AG10803 (cell line): ENCODE results near the gene KCNT2.
"Not testable (repeated sequence)": the region's sequence is repeated elsewhere in the genome, so short reads cannot be mapped to it uniquely, and the experiment has no call there.

Experiments
- DNase-seq: peaks from one replicate; pipeline ENCODE4 v3.0.0; 2010; ENCODE audit warnings: low read depth
- H3K4me3 ChIP-seq: 2 replicates; pipeline ENCODE4 v1.5.1; 2011; ENCODE audit warnings: mild to moderate bottlenecking, low read length, control low read depth
- TF ChIP-seq, protein P1 (sequence below): conservative IDR thresholded peaks from 2 replicates; pipeline ENCODE4 v1.5.1; 2011; ENCODE audit warnings: mild to moderate bottlenecking, low read length, control low read depth, inconsistent platforms

KCNT2 gene

DNA sequence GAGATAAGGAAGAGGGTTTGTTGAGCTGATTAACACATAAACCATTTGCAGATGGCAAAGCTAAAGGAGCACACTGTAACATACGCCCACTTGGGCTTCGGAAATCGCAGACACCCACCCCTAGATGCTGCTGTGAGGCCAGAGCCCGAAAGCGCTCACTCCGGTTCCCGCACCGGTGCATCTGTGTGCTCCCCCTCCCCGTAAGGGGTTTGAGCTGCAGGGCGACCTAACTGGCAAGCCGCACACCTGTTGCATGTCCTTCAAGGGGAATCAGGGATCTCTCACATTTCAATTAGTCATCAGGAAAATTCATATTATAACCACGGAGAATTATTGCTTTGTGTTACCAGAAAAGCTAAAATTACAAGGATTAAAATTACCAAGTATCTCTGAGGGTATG, 42.2 kb upstream of the KCNT2 start:
- no peak overlapping the region for H3K4me3 ChIP-seq
- TF ChIP-seq, protein P1, sequence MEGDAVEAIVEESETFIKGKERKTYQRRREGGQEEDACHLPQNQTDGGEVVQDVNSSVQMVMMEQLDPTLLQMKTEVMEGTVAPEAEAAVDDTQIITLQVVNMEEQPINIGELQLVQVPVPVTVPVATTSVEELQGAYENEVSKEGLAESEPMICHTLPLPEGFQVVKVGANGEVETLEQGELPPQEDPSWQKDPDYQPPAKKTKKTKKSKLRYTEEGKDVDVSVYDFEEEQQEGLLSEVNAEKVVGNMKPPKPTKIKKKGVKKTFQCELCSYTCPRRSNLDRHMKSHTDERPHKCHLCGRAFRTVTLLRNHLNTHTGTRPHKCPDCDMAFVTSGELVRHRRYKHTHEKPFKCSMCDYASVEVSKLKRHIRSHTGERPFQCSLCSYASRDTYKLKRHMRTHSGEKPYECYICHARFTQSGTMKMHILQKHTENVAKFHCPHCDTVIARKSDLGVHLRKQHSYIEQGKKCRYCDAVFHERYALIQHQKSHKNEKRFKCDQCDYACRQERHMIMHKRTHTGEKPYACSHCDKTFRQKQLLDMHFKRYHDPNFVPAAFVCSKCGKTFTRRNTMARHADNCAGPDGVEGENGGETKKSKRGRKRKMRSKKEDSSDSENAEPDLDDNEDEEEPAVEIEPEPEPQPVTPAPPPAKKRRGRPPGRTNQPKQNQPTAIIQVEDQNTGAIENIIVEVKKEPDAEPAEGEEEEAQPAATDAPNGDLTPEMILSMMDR, result no peak
- DNase-seq, result no peak

DNA sequence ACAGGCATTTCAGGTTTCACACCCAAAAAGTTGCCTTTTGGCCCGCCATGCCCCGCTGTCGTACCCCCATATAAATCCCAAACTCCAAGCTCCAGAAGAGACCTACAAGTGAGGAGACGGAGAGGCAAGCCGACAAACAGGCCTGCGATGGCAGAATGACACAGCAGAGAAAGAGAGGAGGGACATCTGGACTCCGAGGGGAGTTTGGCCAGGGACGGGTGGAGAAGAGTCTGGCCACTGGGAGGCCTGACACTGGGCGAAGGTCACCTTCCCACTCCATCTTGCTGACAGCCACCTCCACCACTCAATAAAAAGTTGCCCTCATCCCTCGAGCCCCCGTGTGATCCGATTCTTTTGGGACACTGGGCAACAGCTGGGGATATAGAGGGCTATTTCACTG, 41.8 kb upstream of the KCNT2 start:
- no peak overlapping the region for H3K4me3 ChIP-seq
- no peak for DNase-seq
- TF ChIP-seq, protein P1, result no peak

DNA sequence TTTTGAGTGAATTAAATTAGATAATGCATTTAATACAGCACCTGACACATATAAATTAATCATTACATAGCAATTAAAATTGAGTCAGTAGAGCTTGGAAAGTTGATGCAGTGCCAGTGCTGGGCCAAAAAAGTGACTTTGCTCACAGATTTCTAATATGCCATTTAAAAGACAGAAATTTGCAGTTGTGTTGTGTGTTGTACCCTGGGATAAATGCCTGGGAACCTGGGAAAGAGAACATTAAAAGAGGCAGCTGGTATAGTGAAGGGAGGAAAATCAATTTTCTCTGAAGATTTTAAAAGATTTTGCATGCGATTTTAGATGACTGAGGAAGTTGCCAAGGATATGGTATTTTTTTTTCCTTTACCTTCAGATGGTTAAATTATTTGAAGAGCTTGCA, 32.7 kb upstream of the KCNT2 start:
- TF ChIP-seq, protein P1, result no peak
- no peak for DNase-seq

DNA sequence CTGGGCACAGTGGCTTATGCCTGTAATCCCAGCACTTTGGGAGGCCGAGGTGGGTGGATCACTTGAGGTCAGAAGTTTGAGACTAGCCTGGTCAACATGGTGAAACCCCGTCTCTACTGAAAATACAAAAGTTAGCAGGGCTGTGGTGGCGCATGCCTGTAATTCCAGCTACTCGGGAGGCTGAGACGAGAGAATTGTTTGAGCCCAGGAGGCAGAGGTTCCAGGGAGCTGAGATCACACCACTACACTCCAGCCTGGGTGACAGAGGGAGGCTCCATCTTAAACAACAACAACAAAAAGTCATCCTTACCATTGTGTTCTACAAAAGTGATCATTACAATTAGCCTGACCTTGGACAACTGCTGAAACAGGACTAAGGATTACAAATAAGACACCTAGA, 31.1 kb upstream of the KCNT2 start:
- not testable (repeated sequence) for DNase-seq, H3K4me3 ChIP-seq

More for the DNA sequence above, 32.7 kb upstream of the KCNT2 start:
- no peak overlapping the region for H3K4me3 ChIP-seq

DNA sequence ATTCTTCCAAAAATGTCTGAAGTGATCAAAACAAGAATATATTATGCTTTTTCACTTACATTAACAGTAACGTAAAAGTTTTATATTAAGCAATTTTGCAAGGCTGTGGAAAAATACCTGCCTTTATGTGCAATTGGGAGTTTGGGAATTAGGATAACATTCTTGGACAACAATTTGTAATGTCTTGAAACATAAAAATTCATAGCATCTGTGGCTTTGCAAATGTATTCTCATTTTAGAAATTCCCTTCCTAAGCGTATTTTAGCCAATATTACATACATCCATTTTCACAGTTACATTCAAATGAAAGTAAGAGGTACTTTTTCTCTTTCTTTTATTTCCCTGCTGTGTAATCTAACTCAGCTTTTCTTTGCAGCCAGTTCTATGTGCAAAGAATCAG, 30.2 kb upstream of the KCNT2 start:
- no peak for DNase-seq
- TF ChIP-seq, protein P1, result no peak
- no peak overlapping the region for H3K4me3 ChIP-seq

DNA sequence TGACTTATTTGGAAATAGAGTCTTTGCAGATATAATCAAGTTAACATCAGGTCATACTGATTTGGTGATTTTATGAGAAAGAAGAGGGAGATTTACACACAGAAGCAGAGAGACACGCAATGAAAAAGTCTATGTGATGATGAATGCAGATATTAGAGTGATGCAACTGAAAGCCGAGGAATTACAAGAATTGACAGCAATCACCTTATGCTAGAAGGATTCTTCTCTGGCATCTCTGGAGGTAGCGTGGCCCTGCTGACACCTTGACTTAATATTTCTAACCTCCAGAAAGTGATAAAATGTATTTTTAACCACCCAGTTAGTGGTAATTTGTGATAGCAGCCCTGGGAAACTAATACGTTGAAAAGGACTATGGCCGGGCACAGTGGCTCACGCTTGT, 29.4 kb upstream of the KCNT2 start:
- no peak for DNase-seq
- TF ChIP-seq, protein P1, result no peak

DNA sequence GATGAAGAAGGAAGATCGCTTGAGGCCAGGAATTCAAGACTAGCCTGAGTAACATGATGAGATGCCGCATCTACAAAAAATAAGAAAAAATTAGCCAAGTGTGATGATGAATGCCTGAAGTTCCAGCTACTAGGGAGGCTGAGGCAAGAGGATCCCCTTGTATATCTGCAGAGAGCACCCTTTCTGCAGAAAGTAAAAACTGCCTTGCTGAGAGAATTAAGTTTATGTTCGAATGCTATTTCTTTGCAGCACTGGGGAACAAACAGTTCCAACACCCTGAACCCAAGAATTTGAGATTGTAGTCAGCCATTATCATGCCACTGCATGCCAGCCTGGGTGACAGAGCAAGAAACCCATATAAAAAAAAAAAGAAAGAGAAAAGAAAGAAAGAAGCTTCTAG, 20.6 kb upstream of the KCNT2 start:
- TF ChIP-seq, protein P1, result no peak
- no peak for DNase-seq
- H3K4me3 ChIP-seq, result no peak overlapping the region

More for the DNA sequence above, 29.4 kb upstream of the KCNT2 start:
- H3K4me3 ChIP-seq, result no peak overlapping the region

DNA sequence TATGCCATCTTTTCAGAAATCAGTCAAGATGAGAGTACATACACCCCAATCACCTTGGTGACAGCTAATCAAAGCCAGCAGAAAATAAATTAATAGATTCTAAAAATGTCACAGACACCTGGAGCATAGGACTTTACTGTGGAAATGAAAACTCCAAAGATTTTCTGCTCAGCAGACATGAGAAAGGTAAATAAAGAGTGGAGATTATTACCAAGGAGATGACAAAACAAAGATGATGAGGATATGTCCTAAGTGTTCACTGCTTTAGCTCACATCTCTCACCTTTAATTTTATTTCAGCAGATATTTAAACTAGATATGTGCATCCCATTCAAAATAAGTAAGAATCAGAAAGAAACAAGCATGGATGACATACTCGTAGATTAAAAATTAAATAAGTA, 14.8 kb upstream of the KCNT2 start:
- DNase-seq, result no peak
- no peak overlapping the region for H3K4me3 ChIP-seq
- TF ChIP-seq, protein P1, result no peak
